COR-L47 (cell line): ENCODE results near the gene PRSS35.
"Not testable (repeated sequence)": the region's sequence is repeated elsewhere in the genome, so short reads cannot be mapped to it uniquely, and the experiment has no call there.

Source experiments
- DNase-seq: peaks from one replicate; lab custom pipeline; 2025; lab: John Stamatoyannopoulos, UW

PRSS35 gene, protein sequence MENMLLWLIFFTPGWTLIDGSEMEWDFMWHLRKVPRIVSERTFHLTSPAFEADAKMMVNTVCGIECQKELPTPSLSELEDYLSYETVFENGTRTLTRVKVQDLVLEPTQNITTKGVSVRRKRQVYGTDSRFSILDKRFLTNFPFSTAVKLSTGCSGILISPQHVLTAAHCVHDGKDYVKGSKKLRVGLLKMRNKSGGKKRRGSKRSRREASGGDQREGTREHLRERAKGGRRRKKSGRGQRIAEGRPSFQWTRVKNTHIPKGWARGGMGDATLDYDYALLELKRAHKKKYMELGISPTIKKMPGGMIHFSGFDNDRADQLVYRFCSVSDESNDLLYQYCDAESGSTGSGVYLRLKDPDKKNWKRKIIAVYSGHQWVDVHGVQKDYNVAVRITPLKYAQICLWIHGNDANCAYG

DNA sequence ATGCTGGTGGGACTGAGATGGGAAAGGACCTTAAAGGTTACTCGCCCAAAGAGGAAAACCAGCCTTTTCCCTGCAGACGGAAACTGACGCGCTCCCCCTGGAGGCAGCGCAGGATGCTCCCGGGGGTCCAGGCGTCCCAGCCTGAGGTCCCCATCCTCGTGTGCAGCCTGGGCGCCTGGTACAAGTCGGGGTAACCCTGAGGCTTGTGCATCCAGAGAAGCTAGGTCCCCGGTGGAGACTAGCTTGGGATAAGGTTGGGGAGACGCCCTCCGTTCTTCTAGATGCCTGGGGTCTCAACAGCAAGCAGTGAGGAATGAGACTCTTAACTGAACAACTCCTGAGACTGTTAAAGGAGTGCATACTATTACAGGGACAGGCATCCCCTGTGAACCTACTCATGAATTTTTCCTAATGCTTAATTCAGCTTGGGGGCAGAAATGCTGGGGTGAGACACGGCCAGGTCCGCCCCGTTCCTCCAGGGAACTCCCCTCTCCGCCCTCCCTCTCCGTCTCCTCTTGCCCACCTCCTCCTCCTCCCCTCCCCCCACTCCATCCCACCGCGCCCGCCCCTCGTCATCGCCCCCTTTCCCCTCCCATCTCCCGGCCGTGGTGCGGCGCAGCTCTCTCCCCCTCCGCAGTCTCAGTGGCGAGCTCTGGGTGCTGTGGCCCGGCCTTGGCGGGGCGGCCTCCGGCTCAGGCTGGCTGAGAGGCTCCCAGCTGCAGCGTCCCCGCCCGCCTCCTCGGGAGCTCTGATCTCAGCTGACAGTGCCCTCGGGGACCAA, at the start of gene PRSS35:
PRSS35 (plus strand) TSS at position 634 of the 781 bp plus-strand sequence. CDS start 10,908 bp downstream, outside the sequence.
- no peak for DNase-seq

DNA sequence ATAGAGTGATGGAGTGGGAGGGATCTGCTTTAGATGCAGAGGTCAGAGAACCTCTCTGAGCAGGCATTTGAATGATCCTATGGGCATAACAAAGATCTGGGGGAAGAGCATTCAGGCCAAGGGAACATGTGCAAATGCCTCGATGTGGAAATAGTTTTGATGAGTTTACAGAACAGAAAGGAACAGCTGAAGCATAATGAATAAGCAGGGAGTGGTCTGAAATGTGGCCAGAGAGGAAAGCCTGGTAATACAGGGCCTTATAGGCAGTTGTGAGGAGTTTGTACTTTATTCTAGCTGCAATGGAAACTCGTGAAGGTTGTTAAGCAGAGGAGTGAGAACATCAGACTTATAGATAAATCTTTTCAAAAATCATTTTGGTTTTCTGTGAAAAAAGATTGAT, 48.4 kb upstream of the PRSS35 start:
- DNase-seq = no peak

DNA sequence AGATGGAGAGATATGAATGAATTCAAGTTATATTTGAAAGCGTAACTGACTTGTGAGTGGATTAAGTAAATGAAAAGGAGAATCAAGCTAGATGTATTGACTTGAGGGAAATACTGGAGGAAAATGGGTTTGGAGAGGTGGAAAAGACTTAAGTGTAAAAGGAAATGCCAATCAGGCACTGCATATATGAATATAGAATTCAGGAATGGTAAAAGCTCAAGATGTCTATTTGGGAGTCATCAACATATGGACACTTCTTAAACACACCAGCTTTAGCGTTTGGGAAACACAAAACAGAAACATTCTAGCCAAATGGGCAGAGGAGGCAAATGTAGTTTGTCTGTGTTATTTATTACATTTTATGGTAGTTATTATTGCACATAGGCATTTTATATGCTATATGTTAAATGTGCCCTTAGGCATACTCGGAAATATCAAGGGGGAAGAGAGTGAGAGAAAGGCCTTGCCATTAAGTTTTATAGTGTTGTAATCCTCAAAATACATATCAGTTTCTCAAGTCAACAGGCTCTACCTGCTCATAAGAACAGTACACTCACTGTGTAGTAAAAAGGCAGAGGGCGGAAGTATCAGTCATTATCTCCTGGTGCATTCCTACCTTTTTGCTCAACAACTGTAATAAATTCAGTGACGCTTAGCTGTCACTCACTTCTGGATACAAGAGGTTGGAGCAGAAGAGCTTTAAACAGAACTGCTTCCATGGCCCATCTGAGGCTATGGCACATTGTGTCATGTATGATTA, 47.8 kb upstream of the PRSS35 start:
- no peak for DNase-seq

DNA sequence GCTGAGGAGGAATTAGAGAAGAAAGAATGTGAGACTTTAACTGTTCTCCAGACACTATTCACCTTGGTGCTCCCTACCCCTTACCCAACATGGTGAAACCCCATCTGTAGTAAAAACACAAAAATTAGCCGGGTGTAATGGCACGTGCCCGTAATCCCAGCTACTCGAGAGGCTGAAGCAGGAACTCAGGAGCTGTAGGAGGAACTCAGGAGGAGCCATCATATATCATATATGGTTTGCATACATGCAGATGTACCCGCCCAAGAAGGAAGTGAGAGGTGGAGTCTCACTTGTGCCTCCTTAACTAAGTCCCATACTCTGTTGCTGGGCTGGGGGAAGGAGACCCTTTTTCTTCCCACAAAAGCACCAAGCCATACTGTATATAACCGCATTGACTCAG, 46.0 kb upstream of the PRSS35 start:
- DNase-seq = no peak

DNA sequence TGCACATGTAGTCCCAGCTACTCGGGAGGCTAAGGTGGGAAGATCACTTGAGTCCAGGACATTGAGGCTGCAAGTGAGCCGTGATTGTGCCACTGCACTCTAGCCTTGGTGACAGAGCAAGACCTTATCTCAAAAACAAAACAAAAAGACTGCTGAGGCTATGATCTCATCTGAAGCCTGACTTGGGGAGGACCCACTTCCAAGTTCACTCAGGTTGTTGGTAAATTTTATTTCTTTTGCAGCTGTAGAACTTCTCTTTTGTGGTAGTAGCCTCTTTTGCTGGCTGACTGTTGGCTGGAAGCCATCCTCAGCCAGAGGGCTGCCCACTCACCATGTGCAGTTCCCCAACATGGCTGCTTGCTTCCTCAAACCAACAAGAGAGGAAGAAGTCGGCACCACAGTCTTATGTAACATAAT, 44.7 kb upstream of the PRSS35 start:
- no peak for DNase-seq

DNA sequence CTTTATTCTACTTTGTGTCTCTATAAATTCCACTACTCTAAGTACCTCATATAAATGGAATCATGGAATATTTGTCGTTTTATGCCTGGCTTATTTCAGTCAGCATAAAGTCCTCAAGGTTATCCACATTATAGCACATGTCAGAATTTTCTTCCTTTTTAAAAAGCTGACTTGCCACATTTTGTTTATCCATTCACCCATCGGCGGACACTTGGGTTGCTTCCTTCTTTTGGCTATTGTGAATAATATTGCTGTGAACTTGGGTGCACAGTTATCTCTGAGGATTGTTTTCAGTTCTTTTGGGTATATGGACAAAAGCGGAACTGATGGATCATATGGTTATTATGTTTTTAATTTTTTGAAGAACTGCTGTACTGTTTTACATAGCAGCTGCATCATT, 42.3 kb upstream of the PRSS35 start:
- DNase-seq = no peak

DNA sequence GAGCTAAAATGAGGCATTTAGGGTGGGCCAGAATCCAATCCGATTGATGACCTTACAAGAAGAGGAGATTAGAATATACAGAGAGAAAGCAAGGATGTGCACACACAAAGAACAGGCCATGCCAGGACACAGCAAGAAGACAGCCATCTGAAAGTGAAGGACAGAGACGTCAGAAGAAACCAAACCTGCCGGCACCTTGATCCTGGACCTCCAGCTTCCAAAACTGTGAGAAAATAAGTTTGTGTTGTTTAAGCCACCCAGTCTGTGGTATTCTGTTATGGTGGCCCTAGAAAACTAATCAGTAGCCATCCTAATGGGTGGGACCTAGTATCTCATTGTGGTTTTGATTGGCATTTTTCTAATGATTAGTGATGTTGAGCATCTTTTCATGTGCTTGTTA, 41.7 kb upstream of the PRSS35 start:
- DNase-seq = no peak

DNA sequence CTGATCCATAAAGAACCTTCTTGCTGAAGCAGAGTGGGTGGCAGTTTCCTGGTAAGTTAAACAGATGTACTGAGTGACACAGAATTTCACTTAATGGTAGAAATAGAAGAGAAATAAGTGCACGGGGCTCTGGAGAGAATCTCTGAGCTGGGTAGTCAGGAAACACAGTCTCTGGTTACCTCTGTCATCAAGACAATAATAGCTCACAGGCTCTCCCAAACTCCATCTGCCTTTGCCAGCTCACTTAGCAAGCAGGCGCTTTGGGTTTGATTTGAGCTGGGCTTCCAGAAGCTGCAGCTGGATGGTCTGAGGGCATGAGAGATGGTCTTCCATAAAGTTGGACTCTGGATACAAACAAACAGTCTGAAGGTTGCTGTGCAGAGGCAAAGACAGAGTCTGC, 39.6 kb upstream of the PRSS35 start:
- no peak for DNase-seq

DNA sequence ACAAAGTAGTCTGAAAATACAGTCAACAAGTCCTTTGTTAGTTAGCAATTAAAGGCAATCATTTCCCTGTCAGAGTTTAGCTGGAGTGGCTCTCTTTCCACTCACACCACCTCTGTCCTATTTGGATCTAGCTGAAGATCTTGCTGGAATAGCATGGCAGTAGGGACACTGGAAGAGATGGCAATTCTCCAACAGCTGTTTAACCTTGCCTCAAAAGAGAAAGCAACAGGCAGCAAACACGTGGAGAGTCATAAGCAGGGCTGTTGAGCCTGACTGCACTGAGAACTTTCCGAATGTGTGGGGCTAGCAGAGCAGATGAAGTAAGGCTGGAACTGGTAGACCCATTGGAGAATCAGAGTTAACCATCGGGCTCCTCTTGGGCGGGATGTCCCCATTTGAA, 38.0 kb upstream of the PRSS35 start:
- peak; percentile 89 for DNase-seq

DNA sequence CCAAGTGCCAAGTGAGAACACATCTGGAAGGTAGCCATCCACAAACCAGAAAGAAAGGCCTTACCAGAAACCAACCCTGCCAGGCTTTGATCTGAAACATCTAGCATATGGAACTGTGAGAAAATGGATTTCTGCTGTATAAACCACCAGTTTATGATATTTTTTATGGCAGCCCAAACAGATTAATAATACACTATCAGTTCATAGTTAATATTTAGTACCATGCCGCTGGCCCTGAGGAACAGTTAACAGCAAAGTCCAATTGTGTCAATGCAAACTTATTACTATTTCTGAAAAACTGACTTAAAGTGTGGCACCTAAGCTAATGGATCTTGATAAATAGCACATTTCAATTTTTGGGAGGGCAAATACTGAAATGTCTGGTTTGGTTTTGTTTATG, 35.4 kb upstream of the PRSS35 start:
- no peak for DNase-seq

DNA sequence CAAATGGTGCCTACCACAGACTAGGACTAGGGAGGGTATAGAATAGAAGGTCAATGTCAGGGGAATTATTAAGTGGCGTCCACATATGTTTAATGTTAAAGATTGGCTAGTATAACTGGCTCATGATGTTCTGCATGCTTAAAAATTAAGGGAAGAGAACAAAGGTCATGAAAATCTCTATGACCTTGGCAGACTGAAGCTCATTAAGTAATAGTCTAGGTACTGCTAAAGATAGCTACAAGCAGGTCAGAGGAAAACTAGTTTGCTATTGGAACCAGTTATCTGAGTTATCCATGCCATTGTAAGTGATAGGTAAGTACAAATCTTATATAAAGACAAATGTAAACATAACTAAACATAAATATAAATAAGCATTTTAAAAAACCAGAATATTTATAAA, 32.9 kb upstream of the PRSS35 start:
- DNase-seq = no peak

DNA sequence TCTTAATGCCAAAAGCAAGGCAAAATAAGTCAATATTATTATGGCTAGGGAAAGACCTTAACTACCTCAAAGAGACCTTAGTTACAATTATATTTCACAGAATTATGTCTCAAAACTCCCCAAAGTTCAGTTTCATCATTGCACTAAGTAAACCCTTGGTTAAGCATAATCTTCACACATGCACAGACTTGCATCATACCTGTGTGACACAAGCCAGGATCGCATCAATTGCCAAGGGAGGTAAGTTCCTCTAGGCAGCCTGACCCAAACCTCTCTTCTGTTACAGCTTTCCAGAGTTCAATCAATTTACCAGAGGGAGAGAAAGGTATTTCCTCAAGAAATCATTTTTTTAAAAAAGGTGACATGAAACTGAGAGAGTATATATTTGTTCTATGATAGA, 31.9 kb upstream of the PRSS35 start:
- no peak for DNase-seq

DNA sequence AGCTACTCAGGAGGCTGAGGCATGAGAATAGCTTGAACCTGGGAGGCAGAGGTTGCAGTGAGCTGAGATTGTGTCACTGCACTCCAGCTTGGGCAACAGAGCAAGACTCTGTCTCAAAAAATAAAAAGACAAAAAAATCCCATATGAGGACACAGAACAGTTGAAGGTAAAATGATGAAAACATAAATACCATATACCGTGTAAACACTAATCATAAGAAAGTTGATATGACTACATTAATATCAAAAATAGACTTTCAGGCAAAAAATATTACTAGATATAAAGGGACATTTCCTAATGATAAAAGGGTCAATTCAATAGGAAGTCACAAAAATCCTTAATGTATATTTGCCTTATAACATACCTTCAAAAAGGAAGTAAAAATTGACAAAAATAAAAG, 30.4 kb upstream of the PRSS35 start:
- not testable (repeated sequence) for DNase-seq

DNA sequence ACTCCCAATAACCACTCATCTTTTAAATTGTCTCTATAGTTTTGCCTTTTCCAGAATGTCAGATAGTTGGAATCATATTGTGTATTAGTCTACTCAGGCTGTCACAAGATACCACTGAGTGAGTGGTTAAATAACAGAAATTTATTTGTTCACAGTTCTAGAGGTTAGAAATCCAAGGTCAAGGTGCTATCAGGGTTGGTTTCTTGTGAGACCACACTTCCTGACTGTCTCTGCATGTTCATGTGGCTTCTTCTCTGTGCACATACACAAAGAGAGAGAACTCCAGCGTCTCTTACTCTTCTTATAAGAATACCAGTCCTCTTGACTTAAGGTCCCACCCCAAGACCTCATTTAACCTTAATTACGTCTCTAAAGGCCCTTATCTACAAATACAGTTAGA, 23.9 kb upstream of the PRSS35 start:
- no peak for DNase-seq

DNA sequence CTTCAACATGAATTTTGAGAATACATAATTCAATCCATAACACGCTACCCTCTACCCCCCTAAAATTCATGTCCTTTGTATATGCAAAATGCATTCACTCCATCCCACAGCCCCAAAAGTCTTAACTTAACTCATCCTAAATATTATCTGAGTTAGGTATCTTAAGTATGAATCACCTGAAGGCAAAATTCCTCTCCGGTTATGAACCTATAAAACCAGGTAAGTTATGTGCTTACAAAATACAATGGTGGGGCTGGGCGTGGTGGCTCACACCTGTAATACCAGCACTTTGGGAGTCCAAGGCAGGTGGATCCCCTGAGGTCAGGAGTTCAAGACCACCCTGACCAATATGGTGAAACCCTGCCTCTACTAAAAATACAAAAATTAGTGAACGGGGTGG, 23.5 kb upstream of the PRSS35 start:
- no peak for DNase-seq

DNA sequence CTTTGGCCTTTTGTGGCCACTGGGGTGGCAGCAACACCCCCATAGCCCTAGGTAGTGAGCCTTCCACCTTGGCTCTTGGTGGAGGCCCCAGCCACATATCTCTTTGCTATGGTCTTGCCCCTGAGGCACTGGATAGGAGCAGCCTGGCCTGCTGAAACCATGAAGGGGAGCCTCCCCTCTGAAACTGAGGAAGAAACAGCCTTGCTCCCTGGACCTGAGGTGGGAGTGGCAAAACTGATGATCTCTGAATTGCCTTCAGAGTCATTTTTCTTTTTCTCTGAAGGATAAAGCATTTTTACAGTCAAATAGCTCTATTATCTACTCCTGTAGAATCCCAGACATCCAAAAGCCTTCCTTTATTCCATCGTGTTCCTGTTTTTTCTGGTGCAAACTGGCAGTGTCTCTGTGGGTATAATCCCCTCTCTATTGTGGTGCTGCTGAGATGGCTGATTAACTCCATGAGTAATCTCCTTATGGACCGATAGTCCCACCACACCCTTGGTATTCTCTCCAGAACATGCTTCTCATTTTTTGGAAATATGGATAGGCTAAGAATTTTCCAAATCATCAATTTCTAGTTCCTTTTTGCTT, 22.0 kb upstream of the PRSS35 start:
- no peak for DNase-seq

DNA sequence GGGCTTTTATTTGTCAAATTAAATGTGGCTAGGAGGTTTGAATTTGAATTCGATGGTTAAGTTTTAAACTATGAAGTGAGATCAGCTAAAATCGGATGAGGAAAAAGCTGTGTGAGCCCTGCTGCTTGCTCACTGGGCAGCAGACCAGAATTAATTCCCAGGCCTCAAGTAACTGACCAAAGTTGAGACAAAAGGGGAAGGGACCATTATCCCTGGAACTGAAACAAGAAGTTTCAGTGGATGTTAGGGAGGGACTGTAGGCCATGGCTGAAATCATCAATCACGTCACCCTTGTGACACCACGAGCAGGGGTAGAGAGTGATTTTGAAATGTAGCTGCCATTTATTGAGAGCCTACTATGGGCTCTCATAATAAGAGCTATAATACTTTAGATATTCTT, 7.0 kb upstream of the PRSS35 start:
- no peak for DNase-seq

DNA sequence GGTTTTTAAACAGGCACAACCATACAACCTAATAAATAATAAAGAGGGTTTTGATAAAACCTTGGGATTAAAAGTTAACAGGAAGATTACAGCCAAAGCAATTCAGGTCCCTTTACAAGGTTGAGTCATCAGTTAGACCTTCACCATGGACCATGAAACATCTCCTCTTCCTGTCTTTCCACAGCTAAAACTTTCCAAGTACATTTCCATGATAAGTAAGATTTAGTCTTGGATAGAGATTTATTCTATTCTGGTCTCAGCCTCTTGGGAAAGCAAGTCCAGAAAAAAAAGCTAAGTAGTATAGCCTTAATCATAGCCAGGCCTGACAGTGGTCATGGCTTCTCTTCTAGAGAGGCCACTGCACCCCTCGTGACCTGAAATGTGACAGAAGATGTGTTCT, 2.9 kb upstream of the PRSS35 start:
- no peak for DNase-seq

DNA sequence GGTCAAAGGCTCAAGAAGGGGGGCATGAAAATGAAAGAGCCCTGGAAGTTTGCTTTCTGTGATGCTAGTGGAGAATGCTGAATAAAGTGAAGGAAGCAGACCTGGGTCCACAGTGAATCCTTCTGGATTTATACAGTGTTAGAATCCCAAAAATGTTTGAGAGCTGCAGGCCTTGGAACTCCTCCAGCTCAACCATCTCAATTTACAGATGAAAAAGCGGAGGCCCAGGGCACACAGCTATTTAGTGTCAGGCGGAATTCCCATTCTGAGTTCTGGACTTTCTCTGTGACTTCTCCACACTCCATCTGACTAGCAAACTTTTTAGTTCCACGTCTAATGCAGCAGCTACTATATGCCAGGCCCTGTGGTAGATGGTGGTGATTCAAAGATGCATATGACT, 1.5 kb upstream of the PRSS35 start:
- DNase-seq = no peak

DNA sequence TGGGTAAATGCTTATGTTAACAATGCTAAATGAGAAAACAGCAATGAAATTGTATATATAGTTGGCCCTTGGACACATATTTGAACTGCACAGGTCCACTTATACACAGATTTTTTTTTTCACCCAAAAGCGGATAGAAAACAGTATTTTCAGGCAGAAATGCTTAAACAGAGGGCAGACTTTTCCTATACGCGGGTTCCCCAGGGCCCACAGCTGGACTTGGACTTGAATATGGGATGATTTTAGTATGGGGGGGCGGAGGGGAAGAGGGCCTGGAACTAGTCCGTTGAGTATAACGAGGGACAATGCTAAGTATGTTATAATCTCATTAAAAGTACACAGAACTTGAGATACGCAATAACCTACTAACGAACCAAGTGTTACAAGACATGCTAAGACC, 1.1 kb upstream of the PRSS35 start:
- no peak for DNase-seq

DNA sequence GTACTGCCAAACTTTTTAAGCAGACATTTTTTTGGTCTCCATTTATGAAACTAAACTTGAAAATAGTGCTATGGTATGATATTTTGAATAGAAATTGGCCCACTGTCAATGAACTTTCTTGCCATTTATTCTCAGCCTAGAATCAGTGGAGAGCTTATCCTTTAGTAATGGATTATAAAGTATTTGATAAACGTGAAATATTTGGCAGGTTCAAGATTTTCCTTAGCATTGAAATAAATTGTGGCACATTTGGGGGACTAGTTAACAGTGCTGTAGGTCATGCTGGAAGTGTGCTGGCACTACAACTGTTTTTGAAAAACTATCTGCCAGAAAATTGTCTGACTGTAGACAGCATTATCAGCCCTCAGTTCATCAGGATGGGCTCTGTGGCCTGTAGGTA, 2.1 kb downstream of the PRSS35 start:
- no peak for DNase-seq

DNA sequence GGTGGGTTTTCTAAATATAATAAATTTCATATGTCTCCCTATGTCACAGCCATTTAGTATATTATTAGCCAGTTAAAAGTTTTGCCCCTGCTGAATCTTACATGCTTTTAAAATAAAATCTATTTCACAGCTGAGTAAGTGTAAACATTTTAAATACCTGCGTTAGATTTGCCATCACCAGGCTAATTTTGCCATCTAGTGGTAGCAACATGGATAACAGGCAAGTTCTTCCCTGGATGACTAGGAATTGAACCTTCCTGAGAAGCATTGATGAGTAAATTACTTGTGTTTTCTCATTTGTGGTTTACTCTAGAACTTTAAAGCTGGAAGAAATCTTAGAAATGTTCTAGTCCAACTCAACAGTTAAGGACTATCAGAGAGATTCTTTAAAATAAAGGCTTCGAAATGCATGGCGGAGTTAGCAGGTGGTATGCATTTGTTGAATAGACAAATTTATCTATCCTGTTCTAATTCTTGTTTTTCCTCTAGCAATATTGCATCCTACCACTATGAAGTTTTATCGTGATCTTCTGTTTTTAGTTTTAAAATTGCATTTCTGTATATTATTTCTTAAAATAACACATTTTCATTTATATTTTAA, 2.6 kb downstream of the PRSS35 start:
- peak; percentile 20 for DNase-seq
